ENCODE data around the gene GTF3C1. TPM values are rescaled to one million over a fixed set of nuclear protein-coding genes. Genes with fewer than 3 reads are reported as not detected.

The GTF3C1 gene
- total and polyA plus RNA-seq, 2 of the 13 experiments (the other 11 are each of a cell fraction or from before 2014, with no cell fraction given): 29.2 to 72.7 TPM

DNA sequence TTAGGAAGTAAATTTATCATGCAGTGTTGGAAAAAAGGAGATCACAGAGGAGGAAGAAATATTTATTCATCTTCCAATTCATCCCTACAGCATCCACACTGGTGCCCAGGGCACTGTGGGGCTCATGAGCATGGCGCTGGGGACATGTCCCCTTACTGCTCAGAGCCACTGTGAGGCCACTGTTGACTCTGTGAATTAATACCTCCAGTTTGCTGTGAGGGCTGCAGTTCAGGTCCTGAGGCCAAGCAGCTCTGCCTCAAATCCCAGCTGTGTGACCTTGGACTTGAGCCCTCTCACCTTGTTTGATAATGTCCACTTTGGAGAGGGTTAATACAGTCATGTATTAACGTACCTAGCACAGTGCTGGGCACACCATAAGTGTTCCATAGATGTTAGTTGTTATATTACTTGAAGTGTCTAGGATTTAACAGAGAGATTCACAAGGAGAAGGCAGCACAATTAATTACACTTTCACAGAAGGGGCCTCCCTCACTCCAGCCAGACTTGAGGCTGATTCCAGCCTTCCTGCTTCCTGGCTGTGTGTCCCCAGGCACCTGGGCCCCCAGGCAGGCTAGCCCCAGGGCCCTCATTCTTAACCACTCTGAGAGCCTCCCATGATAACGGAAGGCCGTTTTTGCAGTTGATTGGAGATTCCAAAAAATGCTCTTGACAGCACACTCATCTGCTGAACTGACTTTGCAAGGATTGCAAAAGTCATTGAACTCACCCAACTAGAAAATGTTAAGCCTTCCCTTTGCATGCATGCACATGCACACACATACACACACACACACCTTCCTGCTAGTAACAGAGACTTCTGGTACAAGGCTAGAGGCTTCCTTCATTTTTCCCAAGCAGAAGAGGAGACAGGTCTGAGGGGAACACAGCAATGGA, 29.6 kb upstream of the GTF3C1 start (continued):
- TF ChIP-seq RARG (CRISPR knock-in tag; IDR thresholded peaks at IDR 0.05; ENCODE audit: low read depth) (no peak), ELF3 (CRISPR knock-in tag; IDR thresholded peaks at IDR 0.05) (peak; percentile 21; the same call in 1 of the 2 replicates), NONO (IDR thresholded peaks at IDR 0.05) (no peak), NONO (CRISPR knock-in tag; conservative IDR thresholded peaks at IDR 0.05) (peak; percentile 65; the same call in 1 of the 2 replicates), BCL6 (CRISPR knock-in tag; IDR thresholded peaks at IDR 0.05) (peak; percentile 73), ZSCAN9 (CRISPR knock-in tag; IDR thresholded peaks at IDR 0.05; ENCODE audit: borderline replicate concordance) (no peak), ZFP1 (CRISPR knock-in tag; IDR thresholded peaks at IDR 0.05) (0 out of 2 replicates have a peak, but pooled peaks have one; percentile 53), STAT5B (CRISPR knock-in tag; IDR thresholded peaks at IDR 0.05) (0 out of 2 replicates have a peak, but pooled peaks have one; percentile 71), MAF1 (CRISPR knock-in tag; IDR thresholded peaks at IDR 0.05; ENCODE audit: borderline replicate concordance) (no peak), RBAK (CRISPR knock-in tag; IDR thresholded peaks at IDR 0.05) (no peak), GFI1 (CRISPR knock-in tag; IDR thresholded peaks at IDR 0.05; ENCODE audit: borderline replicate concordance) (peak; percentile 97), ZMAT3 (CRISPR knock-in tag; conservative IDR thresholded peaks at IDR 0.05) (peak; percentile 83), TEAD3 (CRISPR knock-in tag; optimal IDR thresholded peaks at IDR 0.05; ENCODE audit: borderline replicate concordance) (peak; percentile 60), PITX1 (CRISPR knock-in tag; IDR thresholded peaks at IDR 0.05) (peak; percentile 89), CEBPB (IDR thresholded peaks at IDR 0.05; ENCODE audit: borderline replicate concordance, low read depth, low read length) (no peak), ZNF747 (CRISPR knock-in tag; IDR thresholded peaks at IDR 0.05; ENCODE audit: borderline replicate concordance) (peak; percentile 73; the same call in 1 of the 2 replicates), TBP (CRISPR knock-in tag; IDR thresholded peaks at IDR 0.05) (no peak), NR2F1 (CRISPR knock-in tag; IDR thresholded peaks at IDR 0.05) (peak; percentile 74 to 79), ATM (IDR thresholded peaks at IDR 0.05; ENCODE audit: borderline replicate concordance) (no peak), ZNF24 (IDR thresholded peaks at IDR 0.05) (no peak), ZNF619 (CRISPR knock-in tag; IDR thresholded peaks at IDR 0.05) (no peak), FLYWCH1 (CRISPR knock-in tag; IDR thresholded peaks at IDR 0.05) (no peak), ZNF350 (CRISPR knock-in tag; IDR thresholded peaks at IDR 0.05; ENCODE audit: borderline replicate concordance, low read depth) (0 out of 2 replicates have a peak, but pooled peaks have one; percentile 48), SRSF1 (optimal IDR thresholded peaks at IDR 0.05; ENCODE audit: low read depth, low read length) (no peak)
- TF ChIP-seq, protein P1, sequence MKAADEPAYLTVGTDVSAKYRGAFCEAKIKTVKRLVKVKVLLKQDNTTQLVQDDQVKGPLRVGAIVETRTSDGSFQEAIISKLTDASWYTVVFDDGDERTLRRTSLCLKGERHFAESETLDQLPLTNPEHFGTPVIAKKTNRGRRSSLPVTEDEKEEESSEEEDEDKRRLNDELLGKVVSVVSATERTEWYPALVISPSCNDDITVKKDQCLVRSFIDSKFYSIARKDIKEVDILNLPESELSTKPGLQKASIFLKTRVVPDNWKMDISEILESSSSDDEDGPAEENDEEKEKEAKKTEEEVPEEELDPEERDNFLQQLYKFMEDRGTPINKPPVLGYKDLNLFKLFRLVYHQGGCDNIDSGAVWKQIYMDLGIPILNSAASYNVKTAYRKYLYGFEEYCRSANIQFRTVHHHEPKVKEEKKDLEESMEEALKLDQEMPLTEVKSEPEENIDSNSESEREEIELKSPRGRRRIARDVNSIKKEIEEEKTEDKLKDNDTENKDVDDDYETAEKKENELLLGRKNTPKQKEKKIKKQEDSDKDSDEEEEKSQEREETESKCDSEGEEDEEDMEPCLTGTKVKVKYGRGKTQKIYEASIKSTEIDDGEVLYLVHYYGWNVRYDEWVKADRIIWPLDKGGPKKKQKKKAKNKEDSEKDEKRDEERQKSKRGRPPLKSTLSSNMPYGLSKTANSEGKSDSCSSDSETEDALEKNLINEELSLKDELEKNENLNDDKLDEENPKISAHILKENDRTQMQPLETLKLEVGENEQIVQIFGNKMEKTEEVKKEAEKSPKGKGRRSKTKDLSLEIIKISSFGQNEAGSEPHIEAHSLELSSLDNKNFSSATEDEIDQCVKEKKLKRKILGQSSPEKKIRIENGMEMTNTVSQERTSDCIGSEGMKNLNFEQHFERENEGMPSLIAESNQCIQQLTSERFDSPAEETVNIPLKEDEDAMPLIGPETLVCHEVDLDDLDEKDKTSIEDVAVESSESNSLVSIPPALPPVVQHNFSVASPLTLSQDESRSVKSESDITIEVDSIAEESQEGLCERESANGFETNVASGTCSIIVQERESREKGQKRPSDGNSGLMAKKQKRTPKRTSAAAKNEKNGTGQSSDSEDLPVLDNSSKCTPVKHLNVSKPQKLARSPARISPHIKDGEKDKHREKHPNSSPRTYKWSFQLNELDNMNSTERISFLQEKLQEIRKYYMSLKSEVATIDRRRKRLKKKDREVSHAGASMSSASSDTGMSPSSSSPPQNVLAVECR (CRISPR knock-in tag; IDR thresholded peaks at IDR 0.05; ENCODE audit: borderline replicate concordance): peak; percentile 44; the same call in 1 of the 2 replicates
- TF ChIP-seq, protein P2, sequence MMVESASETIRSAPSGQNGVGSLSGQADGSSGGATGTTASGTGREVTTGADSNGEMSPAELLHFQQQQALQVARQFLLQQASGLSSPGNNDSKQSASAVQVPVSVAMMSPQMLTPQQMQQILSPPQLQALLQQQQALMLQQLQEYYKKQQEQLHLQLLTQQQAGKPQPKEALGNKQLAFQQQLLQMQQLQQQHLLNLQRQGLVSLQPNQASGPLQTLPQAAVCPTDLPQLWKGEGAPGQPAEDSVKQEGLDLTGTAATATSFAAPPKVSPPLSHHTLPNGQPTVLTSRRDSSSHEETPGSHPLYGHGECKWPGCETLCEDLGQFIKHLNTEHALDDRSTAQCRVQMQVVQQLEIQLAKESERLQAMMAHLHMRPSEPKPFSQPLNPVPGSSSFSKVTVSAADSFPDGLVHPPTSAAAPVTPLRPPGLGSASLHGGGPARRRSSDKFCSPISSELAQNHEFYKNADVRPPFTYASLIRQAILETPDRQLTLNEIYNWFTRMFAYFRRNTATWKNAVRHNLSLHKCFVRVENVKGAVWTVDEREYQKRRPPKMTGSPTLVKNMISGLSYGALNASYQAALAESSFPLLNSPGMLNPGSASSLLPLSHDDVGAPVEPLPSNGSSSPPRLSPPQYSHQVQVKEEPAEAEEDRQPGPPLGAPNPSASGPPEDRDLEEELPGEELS (CRISPR knock-in tag; IDR thresholded peaks at IDR 0.05): peak; percentile 57

Measured in HepG2 (cell line).